Panc1 (cell line): Measurements from ENCODE around the gene AFP.

Source experiments
- SIN3A ChIP-seq: IDR thresholded peaks from 2 replicates; pipeline ENCODE4 v1.6.1; 2012; ENCODE audit warnings: low read depth, mild to moderate bottlenecking, low read length, moderate library complexity, borderline replicate concordance; ENCODE audit not compliant: insufficient read depth
- TF ChIP-seq, protein P1 (sequence below): fragments of 450-650 bp; IDR thresholded peaks from 2 replicates; pipeline ENCODE4 v1.5.1; 2017; ENCODE audit warnings: mild to moderate bottlenecking
- TF ChIP-seq, protein P2 (sequence below), 2 experiments: IDR thresholded peaks; 2 replicates each; pipeline ENCODE4 v1.6.1; 2011 to 2012; ENCODE audit warnings: low read depth in 2 of 2, control low read depth in 1 of 2, low read length in 1 of 2, mild to moderate bottlenecking in 1 of 2, moderate library complexity in 1 of 2; ENCODE audit not compliant: insufficient read depth in 1 of 2

DNA sequence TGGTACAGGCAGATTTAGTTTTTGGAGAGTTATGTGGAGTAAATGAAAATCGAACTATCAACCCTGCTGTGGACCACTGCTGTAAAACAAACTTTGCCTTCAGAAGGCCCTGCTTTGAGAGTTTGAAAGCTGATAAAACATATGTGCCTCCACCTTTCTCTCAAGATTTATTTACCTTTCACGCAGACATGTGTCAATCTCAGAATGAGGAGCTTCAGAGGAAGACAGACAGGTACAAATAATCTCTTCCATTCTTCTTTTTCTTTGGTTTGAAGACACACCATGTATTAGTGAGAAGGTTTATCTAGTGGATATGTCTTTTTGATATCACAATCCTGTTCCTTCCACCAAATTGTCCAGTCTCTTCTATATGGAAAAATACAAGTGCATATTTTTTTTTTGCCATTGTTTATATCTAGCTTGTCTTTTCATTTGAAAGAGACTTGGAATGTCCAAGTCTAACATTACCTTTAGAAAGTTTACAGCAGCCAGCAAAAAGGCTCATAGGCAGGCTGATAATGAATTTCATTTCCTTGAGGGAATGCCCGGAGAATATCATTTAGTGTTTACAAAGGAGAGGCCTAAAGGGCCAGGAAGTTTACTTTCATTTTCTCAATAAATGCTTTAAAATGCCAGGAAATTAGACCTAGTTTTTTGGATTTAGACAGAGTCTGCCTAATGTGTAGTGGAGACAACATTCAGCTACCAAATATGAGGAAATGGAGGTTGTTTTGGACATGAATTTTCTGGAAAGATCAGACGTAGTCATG lies 64.2 kb downstream of the AFP start:
- TF ChIP-seq, protein P1, sequence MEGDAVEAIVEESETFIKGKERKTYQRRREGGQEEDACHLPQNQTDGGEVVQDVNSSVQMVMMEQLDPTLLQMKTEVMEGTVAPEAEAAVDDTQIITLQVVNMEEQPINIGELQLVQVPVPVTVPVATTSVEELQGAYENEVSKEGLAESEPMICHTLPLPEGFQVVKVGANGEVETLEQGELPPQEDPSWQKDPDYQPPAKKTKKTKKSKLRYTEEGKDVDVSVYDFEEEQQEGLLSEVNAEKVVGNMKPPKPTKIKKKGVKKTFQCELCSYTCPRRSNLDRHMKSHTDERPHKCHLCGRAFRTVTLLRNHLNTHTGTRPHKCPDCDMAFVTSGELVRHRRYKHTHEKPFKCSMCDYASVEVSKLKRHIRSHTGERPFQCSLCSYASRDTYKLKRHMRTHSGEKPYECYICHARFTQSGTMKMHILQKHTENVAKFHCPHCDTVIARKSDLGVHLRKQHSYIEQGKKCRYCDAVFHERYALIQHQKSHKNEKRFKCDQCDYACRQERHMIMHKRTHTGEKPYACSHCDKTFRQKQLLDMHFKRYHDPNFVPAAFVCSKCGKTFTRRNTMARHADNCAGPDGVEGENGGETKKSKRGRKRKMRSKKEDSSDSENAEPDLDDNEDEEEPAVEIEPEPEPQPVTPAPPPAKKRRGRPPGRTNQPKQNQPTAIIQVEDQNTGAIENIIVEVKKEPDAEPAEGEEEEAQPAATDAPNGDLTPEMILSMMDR = no peak
- TF ChIP-seq SIN3A = no peak
- TF ChIP-seq, protein P2, sequence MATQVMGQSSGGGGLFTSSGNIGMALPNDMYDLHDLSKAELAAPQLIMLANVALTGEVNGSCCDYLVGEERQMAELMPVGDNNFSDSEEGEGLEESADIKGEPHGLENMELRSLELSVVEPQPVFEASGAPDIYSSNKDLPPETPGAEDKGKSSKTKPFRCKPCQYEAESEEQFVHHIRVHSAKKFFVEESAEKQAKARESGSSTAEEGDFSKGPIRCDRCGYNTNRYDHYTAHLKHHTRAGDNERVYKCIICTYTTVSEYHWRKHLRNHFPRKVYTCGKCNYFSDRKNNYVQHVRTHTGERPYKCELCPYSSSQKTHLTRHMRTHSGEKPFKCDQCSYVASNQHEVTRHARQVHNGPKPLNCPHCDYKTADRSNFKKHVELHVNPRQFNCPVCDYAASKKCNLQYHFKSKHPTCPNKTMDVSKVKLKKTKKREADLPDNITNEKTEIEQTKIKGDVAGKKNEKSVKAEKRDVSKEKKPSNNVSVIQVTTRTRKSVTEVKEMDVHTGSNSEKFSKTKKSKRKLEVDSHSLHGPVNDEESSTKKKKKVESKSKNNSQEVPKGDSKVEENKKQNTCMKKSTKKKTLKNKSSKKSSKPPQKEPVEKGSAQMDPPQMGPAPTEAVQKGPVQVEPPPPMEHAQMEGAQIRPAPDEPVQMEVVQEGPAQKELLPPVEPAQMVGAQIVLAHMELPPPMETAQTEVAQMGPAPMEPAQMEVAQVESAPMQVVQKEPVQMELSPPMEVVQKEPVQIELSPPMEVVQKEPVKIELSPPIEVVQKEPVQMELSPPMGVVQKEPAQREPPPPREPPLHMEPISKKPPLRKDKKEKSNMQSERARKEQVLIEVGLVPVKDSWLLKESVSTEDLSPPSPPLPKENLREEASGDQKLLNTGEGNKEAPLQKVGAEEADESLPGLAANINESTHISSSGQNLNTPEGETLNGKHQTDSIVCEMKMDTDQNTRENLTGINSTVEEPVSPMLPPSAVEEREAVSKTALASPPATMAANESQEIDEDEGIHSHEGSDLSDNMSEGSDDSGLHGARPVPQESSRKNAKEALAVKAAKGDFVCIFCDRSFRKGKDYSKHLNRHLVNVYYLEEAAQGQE (IDR thresholded peaks at IDR 0.05; ENCODE audit: insufficient read depth in 1 of 2, low read depth in 2 of 2, low read length in 1 of 2) = no peak
